SH-SY5Y (cell line): Measurements from ENCODE around the gene PRDM7.

Source experiments
- GATA2 ChIP-seq: IDR thresholded peaks from 2 replicates; pipeline ENCODE4 v1.6.1; 2011; ENCODE audit warnings: mild to moderate bottlenecking, low read depth, low read length
- GATA3 ChIP-seq: IDR thresholded peaks from 2 replicates; pipeline ENCODE4 v1.6.1; 2011; ENCODE audit warnings: low read depth, mild to moderate bottlenecking, low read length, moderate library complexity

DNA sequence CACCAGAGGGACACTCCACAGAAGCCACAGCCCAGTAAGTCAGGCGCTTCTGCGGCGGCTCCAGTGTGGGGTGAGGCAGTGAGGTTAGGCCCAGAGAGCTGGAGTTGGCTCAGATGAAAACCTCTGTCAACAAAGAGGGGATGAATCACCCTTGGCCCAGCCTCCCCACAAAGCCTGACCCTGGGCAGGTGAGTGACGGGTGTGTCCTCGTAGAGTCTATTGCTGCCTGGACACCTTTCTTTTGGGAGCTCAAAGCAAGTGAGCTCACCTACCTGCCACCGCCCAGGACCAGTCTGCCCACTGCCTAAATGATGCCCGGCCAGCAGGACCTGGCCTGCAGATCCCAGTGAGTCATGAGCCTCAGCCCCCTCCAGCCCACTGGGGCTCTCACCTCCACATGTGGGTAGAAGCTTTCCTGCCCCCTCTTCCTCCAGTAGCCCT is 33.0 kb downstream of the PRDM7 start:
- TF ChIP-seq GATA3 (no peak), GATA2 (no peak)
